MM.1S (cell line): ENCODE data around the gene CD79A.

ENCODE experiments used
- CTCF ChIP-seq: fragments of 300-600 bp; sonication (generic); IDR thresholded peaks from 2 replicates; pipeline ENCODE4 v1.5.1; 2016; ENCODE audit warnings: antibody characterized with exemption, low read length, mixed read lengths
- EZH2 ChIP-seq: fragments of 300-600 bp; sonication (generic); optimal IDR thresholded peaks from 2 replicates; pipeline ENCODE3; 2017; ENCODE audit warnings: low read depth, mild to moderate bottlenecking, antibody characterized with exemption, low read length, mixed read lengths
- EZH2phosphoT487 ChIP-seq: fragments of 300-600 bp; sonication (generic); IDR thresholded peaks from 2 replicates; pipeline ENCODE4 v1.6.1; 2018; ENCODE audit warnings: antibody characterized with exemption, low read length

GRCh38 chr19:41924151-41925145, 47.4 kb downstream of the CD79A start:
- TF ChIP-seq CTCF, result no peak
- no peak for TF ChIP-seq EZH2phosphoT487
- TF ChIP-seq EZH2, result no peak
